SK-N-SH treated with all-trans-retinoic acid at 6 μM for 48 hours (cell line): Measurements from ENCODE around the gene ST3GAL5.

Experiments used
- CSDC2 ChIP-seq: fragments of 250-450 bp; sonication (Bioruptor Pico); IDR thresholded peaks from 2 replicates; pipeline ENCODE4 v1.5.0; 2020; ENCODE audit warnings: mild to moderate bottlenecking, moderate library complexity
- PATZ1 ChIP-seq: fragments of 250-450 bp; sonication (Bioruptor Pico); IDR thresholded peaks from 2 replicates; pipeline ENCODE4 v1.8.0; 2020; ENCODE audit warnings: mild to moderate bottlenecking, moderate library complexity, borderline replicate concordance
- SNAI2 ChIP-seq: fragments of 250-450 bp; sonication (Bioruptor Pico); IDR thresholded peaks from 2 replicates; pipeline ENCODE4 v1.5.0; 2020; ENCODE audit warnings: mild to moderate bottlenecking, moderate library complexity
- ZC3H10 ChIP-seq: fragments of 250-450 bp; sonication (Bioruptor Pico); IDR thresholded peaks from 2 replicates; pipeline ENCODE4 v1.5.1; 2021; ENCODE audit warnings: mild to moderate bottlenecking, moderate library complexity
- ZFP3 ChIP-seq: fragments of 250-450 bp; sonication (Bioruptor Pico); IDR thresholded peaks from 2 replicates; pipeline ENCODE4 v1.5.0; 2020; ENCODE audit warnings: mild to moderate bottlenecking, moderate library complexity
- ZNF8 ChIP-seq: fragments of 450-650 bp; formaldehyde crosslinking; IDR thresholded peaks from 2 replicates; pipeline ENCODE4 v1.5.0; 2020; ENCODE audit warnings: mild to moderate bottlenecking, moderate library complexity
- TF ChIP-seq, protein P1 (sequence below): fragments of 250-450 bp; sonication (Bioruptor Pico); IDR thresholded peaks from 2 replicates; pipeline ENCODE4 v1.5.1; 2020; ENCODE audit warnings: low read depth, mild to moderate bottlenecking, moderate library complexity
- TF ChIP-seq, protein P2 (sequence below): fragments of 250-450 bp; sonication (Bioruptor Pico); IDR thresholded peaks from 2 replicates; pipeline ENCODE4 v1.5.1; 2021; ENCODE audit warnings: mild to moderate bottlenecking, moderate library complexity

DNA sequence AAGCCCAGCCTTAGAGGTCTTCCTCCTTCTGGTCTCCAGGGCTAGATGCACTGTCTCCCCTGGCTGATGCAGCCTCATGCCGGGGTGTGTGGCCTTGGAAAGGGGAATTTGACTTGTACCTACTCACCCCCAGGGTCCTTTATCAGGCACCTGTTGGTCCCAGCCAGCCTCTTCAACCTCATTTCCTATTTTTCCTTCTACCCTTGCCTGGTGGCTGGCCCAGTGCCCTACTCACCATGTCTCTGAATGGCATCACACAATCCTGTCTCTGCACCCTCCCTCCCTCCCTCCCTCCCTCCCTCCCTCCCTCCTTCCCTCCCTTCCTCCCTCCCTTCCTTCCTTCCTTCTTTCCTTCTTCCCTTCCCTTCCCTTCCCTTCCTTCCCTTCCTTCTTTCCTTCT lies 17.1 kb upstream of the ST3GAL5 start:
- no peak for TF ChIP-seq CSDC2 (CRISPR knock-in tag)
- TF ChIP-seq, protein P1, sequence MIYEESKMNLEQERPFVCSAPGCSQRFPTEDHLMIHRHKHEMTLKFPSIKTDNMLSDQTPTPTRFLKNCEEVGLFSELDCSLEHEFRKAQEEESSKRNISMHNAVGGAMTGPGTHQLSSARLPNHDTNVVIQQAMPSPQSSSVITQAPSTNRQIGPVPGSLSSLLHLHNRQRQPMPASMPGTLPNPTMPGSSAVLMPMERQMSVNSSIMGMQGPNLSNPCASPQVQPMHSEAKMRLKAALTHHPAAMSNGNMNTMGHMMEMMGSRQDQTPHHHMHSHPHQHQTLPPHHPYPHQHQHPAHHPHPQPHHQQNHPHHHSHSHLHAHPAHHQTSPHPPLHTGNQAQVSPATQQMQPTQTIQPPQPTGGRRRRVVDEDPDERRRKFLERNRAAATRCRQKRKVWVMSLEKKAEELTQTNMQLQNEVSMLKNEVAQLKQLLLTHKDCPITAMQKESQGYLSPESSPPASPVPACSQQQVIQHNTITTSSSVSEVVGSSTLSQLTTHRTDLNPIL = no peak
- TF ChIP-seq ZFP3 (CRISPR knock-in tag) = no peak
- no peak for TF ChIP-seq PATZ1 (CRISPR knock-in tag)
- no peak for TF ChIP-seq ZC3H10
- no peak for TF ChIP-seq SNAI2 (CRISPR knock-in tag)
- TF ChIP-seq ZNF8 (CRISPR knock-in tag) = no peak
- TF ChIP-seq, protein P2, sequence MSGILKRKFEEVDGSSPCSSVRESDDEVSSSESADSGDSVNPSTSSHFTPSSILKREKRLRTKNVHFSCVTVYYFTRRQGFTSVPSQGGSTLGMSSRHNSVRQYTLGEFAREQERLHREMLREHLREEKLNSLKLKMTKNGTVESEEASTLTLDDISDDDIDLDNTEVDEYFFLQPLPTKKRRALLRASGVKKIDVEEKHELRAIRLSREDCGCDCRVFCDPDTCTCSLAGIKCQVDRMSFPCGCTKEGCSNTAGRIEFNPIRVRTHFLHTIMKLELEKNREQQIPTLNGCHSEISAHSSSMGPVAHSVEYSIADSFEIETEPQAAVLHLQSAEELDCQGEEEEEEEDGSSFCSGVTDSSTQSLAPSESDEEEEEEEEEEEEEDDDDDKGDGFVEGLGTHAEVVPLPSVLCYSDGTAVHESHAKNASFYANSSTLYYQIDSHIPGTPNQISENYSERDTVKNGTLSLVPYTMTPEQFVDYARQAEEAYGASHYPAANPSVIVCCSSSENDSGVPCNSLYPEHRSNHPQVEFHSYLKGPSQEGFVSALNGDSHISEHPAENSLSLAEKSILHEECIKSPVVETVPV = no peak
